ENCODE results near the gene OTUB2.

DNA sequence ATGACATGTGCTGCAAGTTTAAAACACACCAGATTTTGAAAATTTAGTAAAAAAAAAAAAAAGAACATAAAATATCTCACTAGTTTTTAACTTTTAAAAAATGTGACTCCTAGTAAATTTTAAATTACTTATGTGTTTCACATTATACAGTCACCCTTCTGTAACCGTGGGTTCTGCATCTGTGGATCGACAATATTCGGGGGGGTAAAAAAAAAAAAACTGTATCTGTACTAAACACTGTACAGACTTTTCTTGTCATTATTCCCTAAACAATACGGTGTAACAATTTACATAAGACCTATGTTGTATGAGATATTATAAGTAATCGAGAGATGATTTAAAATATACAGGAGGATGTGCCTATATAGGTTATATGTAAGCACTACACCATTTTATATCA is 51.7 kb downstream of the OTUB2 start:
- TF ChIP-seq GATA2 (IDR thresholded peaks at IDR 0.05; ENCODE audit: low read depth, low read length) (no peak), GATA3 (IDR thresholded peaks at IDR 0.05; ENCODE audit: low read depth, low read length) (no peak)

Measured in SH-SY5Y (cell line).